GM23338 (cell line): ENCODE data around the gene KAT2B. TPM values are rescaled to one million over a fixed set of nuclear protein-coding genes. Genes with fewer than 3 reads are reported as not detected.

ENCODE experiments used
- ATAC-seq: fragments of 200-7000 bp; cut with Tn5 transposase; 3 replicates; pipeline ENCODE4 v1.9.1; 2020
- DNase-seq: peaks from one replicate; pipeline ENCODE4 v3.0.0-alpha.2; 2015; ENCODE audit warnings: low spot score
- H2AFZ ChIP-seq: fragments of 200-600 bp; sonication (generic); 2 replicates; pipeline ENCODE4 v1.8.0; 2016; ENCODE audit warnings: antibody characterized with exemption, mild to moderate bottlenecking, moderate library complexity
- H3F3A ChIP-seq: fragments of 200-600 bp; sonication (generic); replicated peaks from 2 replicates; pipeline ENCODE4 v1.8.0; 2017; ENCODE audit warnings: antibody characterized with exemption, mixed run types, low read depth
- H3K27ac ChIP-seq: fragments of 200-600 bp; sonication (generic); 2 replicates; pipeline ENCODE4 v1.6.1; 2016; ENCODE audit warnings: low read depth
- H3K27me3 ChIP-seq: fragments of 200-600 bp; sonication (generic); 2 replicates; pipeline ENCODE4 v1.8.0; 2016; ENCODE audit warnings: mild to moderate bottlenecking, mixed run types, moderate library complexity; ENCODE audit not compliant: insufficient read depth
- H3K36me3 ChIP-seq: fragments of 200-600 bp; sonication (generic); 2 replicates; pipeline ENCODE4 v1.8.0; 2016; ENCODE audit warnings: mild to moderate bottlenecking; ENCODE audit not compliant: insufficient read depth
- H3K4me1 ChIP-seq: fragments of 200-600 bp; sonication (generic); 2 replicates; pipeline ENCODE4 v1.8.0; 2016; ENCODE audit warnings: mild to moderate bottlenecking, moderate library complexity; ENCODE audit not compliant: insufficient read depth
- H3K4me2 ChIP-seq: fragments of 200-600 bp; sonication (generic); 2 replicates; pipeline ENCODE4 v1.7.1; 2017; ENCODE audit warnings: mixed run types
- H3K4me3 ChIP-seq: fragments of 200-600 bp; sonication (generic); 2 replicates; pipeline ENCODE4 v1.6.1; 2016; ENCODE audit warnings: mixed run types
- H3K79me2 ChIP-seq: fragments of 200-600 bp; sonication (generic); replicated peaks from 2 replicates; pipeline ENCODE4 v1.8.0; 2017; ENCODE audit warnings: mild to moderate bottlenecking; ENCODE audit not compliant: insufficient read depth
- H3K9me2 ChIP-seq: fragments of 200-600 bp; sonication (generic); 2 replicates; pipeline ENCODE4 v1.8.0; 2017; ENCODE audit not compliant: insufficient read depth
- H4K20me1 ChIP-seq: fragments of 200-600 bp; sonication (generic); replicated peaks from 2 replicates; pipeline ENCODE4 v1.8.0; 2017; ENCODE audit warnings: mild to moderate bottlenecking; ENCODE audit not compliant: insufficient read depth
- H3K27ac Mint-ChIP-seq: 2 replicates; pipeline ENCODE4 v1.8.0; 2020; ENCODE audit warnings: inconsistent platforms, mild to moderate bottlenecking, moderate library complexity, mixed read lengths
- H3K27me3 Mint-ChIP-seq: 3 replicates; pipeline ENCODE4 v1.8.0; 2022; ENCODE audit warnings: low read depth, mild to moderate bottlenecking, moderate library complexity, mixed read lengths, inconsistent platforms; ENCODE audit not compliant: insufficient read depth, poor library complexity
- H3K36me3 Mint-ChIP-seq: 3 replicates; pipeline ENCODE4 v1.8.0; 2021; ENCODE audit warnings: low read depth, mild to moderate bottlenecking, inconsistent platforms, moderate library complexity, mixed read lengths
- H3K4me1 Mint-ChIP-seq: 3 replicates; pipeline ENCODE4 v1.8.0; 2020; ENCODE audit warnings: mild to moderate bottlenecking, inconsistent platforms, mixed read lengths
- H3K4me3 Mint-ChIP-seq: 3 replicates; pipeline ENCODE4 v1.8.0; 2021; ENCODE audit warnings: moderate library complexity, mild to moderate bottlenecking, inconsistent platforms, mixed read lengths
- H3K9me3 Mint-ChIP-seq: 3 replicates; pipeline ENCODE4 v1.8.0; 2020; ENCODE audit warnings: moderate library complexity, mild to moderate bottlenecking, inconsistent platforms, mixed read lengths
- CTCF ChIP-seq, 2 experiments: fragments of 200-600 bp in 1 of 2; sonication (generic) in 1 of 2; conservative IDR thresholded peaks; 2 replicates each; pipeline versions ENCODE4 v1.5.1 to v1.6.1; 2016 to 2017; ENCODE audit warnings: antibody characterized with exemption in 2 of 2, low read depth in 2 of 2, mild to moderate bottlenecking in 2 of 2, moderate library complexity in 1 of 2
- ETS1 ChIP-seq: IDR thresholded peaks from 2 replicates; pipeline ENCODE4 v1.6.1; 2016; ENCODE audit warnings: antibody characterized with exemption
- EZH2 ChIP-seq: fragments of 200-600 bp; sonication (generic); IDR thresholded peaks from one replicate; pipeline ENCODE4 v1.8.0; 2017; ENCODE audit warnings: antibody characterized with exemption, mild to moderate bottlenecking, low read depth; ENCODE audit not compliant: unreplicated experiment
- REST ChIP-seq: IDR thresholded peaks from one replicate; pipeline ENCODE4 v1.6.1; 2018; ENCODE audit warnings: antibody characterized with exemption; ENCODE audit not compliant: unreplicated experiment
- STAT1 ChIP-seq: IDR thresholded peaks from one replicate; pipeline ENCODE4 v1.6.1; 2016; ENCODE audit warnings: antibody characterized with exemption; ENCODE audit not compliant: unreplicated experiment
- ZNF114 ChIP-seq: fragments of 250-450 bp; sonication (Bioruptor Pico); IDR thresholded peaks from 2 replicates; pipeline ENCODE4 v1.5.0; 2020; ENCODE audit warnings: mild to moderate bottlenecking, moderate library complexity
- ZNF462 ChIP-seq: fragments of 250-450 bp; sonication (Bioruptor Pico); IDR thresholded peaks from 2 replicates; pipeline ENCODE4 v1.5.0; 2020; ENCODE audit warnings: mild to moderate bottlenecking, moderate library complexity
- polyA plus RNA-seq: library from polyadenylated mRNA; unstranded; fragments of >200 nt; fragmentation: Nextera tagmentation; extraction: Ambion mirVana; gene quantifications from 2 replicates; pipeline ENCODE4 v1.2.1, GENCODE V29; 2016
- total RNA-seq: library from RNA; depleted of rRNA; stranded (reverse); fragments of >200 nt; shearing (Covaris generic); gene quantifications from 2 replicates; pipeline ENCODE4 v1.2.3, GENCODE V29; 2014

KAT2B gene
- total and polyA plus RNA-seq, 2 experiments from 2014 or later, result 1.3 to 4.4 TPM

GRCh38 chr3:20143519-20143918 lies 103.3 kb downstream of the KAT2B start (continued):
- TF ChIP-seq REST (no peak), EZH2 (no peak)

GRCh38 chr3:20145874-20146273 lies 105.6 kb downstream of the KAT2B start:
- no peaks in the 10 kb centered on the region for H3K9me3 Mint-ChIP-seq
- no peak for DNase-seq
- H3K4me1 ChIP-seq, result no peaks in the 10 kb centered on the region; the same call in 1 of the 2 replicates
- no peak overlapping the region for H3K4me2 ChIP-seq
- H3K27ac ChIP-seq, result no peak overlapping the region
- H3K4me3 Mint-ChIP-seq, result no peak overlapping the region
- peaks cover 10% of the 10 kb centered on the region for H3K4me1 Mint-ChIP-seq
- no peaks in the 10 kb centered on the region for H3K27me3 ChIP-seq
- H2AFZ ChIP-seq, result no peak overlapping the region
- H3K79me2 ChIP-seq, result no peaks in the 10 kb centered on the region
- no peaks in the 10 kb centered on the region for H3F3A ChIP-seq
- H3K27ac Mint-ChIP-seq, result no peak overlapping the region
- ATAC-seq, result no peak
- no peaks in the 10 kb centered on the region for H3K36me3 Mint-ChIP-seq
- no peaks in the 10 kb centered on the region for H3K9me2 ChIP-seq
- no peaks in the 10 kb centered on the region for H4K20me1 ChIP-seq
- H3K4me3 ChIP-seq, result no peak overlapping the region
- H3K27me3 Mint-ChIP-seq, result no peaks in the 10 kb centered on the region
- TF ChIP-seq ETS1, result no peak
- TF ChIP-seq STAT1, result no peak
- no peak for TF ChIP-seq REST
- TF ChIP-seq CTCF (conservative IDR thresholded peaks at IDR 0.05; ENCODE audit: low read depth in 2 of 2), result no peak
- no peak for TF ChIP-seq ZNF462 (CRISPR knock-in tag)
- no peak for TF ChIP-seq ZNF114
- no peaks in the 10 kb centered on the region for H3K36me3 ChIP-seq
